ENCODE data around the gene SEMA3G.

SEMA3G gene

GRCh38 chr3:52432225-52432624 is 12.7 kb downstream of the SEMA3G start:
- H3K4me3 ChIP-seq (ENCODE audit: low read length) = no peak overlapping the region
- no peaks in the 10 kb centered on the region for H3K4me1 ChIP-seq (ENCODE audit: control insufficient read depth, low read depth, low read length)
- no peaks in the 10 kb centered on the region for H3K27me3 ChIP-seq (ENCODE audit: control insufficient read depth, insufficient read depth, low read length)
- H3K9me3 ChIP-seq (ENCODE audit: control insufficient read depth, low read depth, low read length) = no peaks in the 10 kb centered on the region
- H3K36me3 ChIP-seq (ENCODE audit: control insufficient read depth, low read depth, low read length) = no peaks in the 10 kb centered on the region
- H3K9ac ChIP-seq (ENCODE audit: low read length) = no peak overlapping the region
- no peak overlapping the region for H3K27ac ChIP-seq (ENCODE audit: low read length)

- no peaks in the 10 kb centered on the region for H3K4me1 ChIP-seq (ENCODE audit: control insufficient read depth, low read depth, low read length)
- H3K27ac ChIP-seq (ENCODE audit: low read length) = no peak overlapping the region
- H3K4me3 ChIP-seq (ENCODE audit: low read length) = no peak overlapping the region
- H3K9ac ChIP-seq (ENCODE audit: low read length) = no peak overlapping the region
- H3K27me3 ChIP-seq (ENCODE audit: control insufficient read depth, insufficient read depth, low read length) = no peaks in the 10 kb centered on the region
- no peaks in the 10 kb centered on the region for H3K9me3 ChIP-seq (ENCODE audit: control insufficient read depth, low read depth, low read length)
- H3K36me3 ChIP-seq (ENCODE audit: control insufficient read depth, low read depth, low read length) = no peaks in the 10 kb centered on the region
These were observed 13.3 kb downstream of the SEMA3G start for GRCh38 chr3:52431459-52432223.

- no peak overlapping the region for H3K27ac ChIP-seq (ENCODE audit: low read length)
- no peaks in the 10 kb centered on the region for H3K9me3 ChIP-seq (ENCODE audit: control insufficient read depth, low read depth, low read length)
- H3K4me3 ChIP-seq (ENCODE audit: low read length) = no peak overlapping the region
- H3K9ac ChIP-seq (ENCODE audit: low read length) = no peak overlapping the region
- H3K36me3 ChIP-seq (ENCODE audit: control insufficient read depth, low read depth, low read length) = no peaks in the 10 kb centered on the region
- H3K4me1 ChIP-seq (ENCODE audit: control insufficient read depth, low read depth, low read length) = no peaks in the 10 kb centered on the region
- no peaks in the 10 kb centered on the region for H3K27me3 ChIP-seq (ENCODE audit: control insufficient read depth, insufficient read depth, low read length)
These were observed 14.5 kb downstream of the SEMA3G start for GRCh38 chr3:52430416-52430810.

GRCh38 chr3:52429779-52430415 is 15.0 kb downstream of the SEMA3G start:
- no peak overlapping the region for H3K4me3 ChIP-seq (ENCODE audit: low read length)
- no peaks in the 10 kb centered on the region for H3K36me3 ChIP-seq (ENCODE audit: control insufficient read depth, low read depth, low read length)
- H3K27me3 ChIP-seq (ENCODE audit: control insufficient read depth, insufficient read depth, low read length) = no peaks in the 10 kb centered on the region

GRCh38 chr3:52429031-52429430 is 15.9 kb downstream of the SEMA3G start:
- H3K9me3 ChIP-seq (ENCODE audit: control insufficient read depth, low read depth, low read length) = no peaks in the 10 kb centered on the region
- H3K36me3 ChIP-seq (ENCODE audit: control insufficient read depth, low read depth, low read length) = no peaks in the 10 kb centered on the region
- H3K4me1 ChIP-seq (ENCODE audit: control insufficient read depth, low read depth, low read length) = no peaks in the 10 kb centered on the region
- H3K27ac ChIP-seq (ENCODE audit: low read length) = no peak overlapping the region
- no peak overlapping the region for H3K9ac ChIP-seq (ENCODE audit: low read length)
- no peaks in the 10 kb centered on the region for H3K27me3 ChIP-seq (ENCODE audit: control insufficient read depth, insufficient read depth, low read length)
- H3K4me3 ChIP-seq (ENCODE audit: low read length) = no peak overlapping the region

More at GRCh38 chr3:52429779-52430415, 15.0 kb downstream of the SEMA3G start:
- H3K4me1 ChIP-seq (ENCODE audit: control insufficient read depth, low read depth, low read length) = no peaks in the 10 kb centered on the region
- H3K9me3 ChIP-seq (ENCODE audit: control insufficient read depth, low read depth, low read length) = no peaks in the 10 kb centered on the region
- no peak overlapping the region for H3K27ac ChIP-seq (ENCODE audit: low read length)
- no peak overlapping the region for H3K9ac ChIP-seq (ENCODE audit: low read length)

- Histone ChIP-seq H3K4me1 (ENCODE audit: control insufficient read depth, low read depth, low read length) (peaks cover under 1% of the 10 kb centered on the region), H3K27ac (ENCODE audit: low read length) (no peak overlapping the region), H3K9ac (ENCODE audit: low read length) (no peak overlapping the region), H3K4me3 (ENCODE audit: low read length) (no peak overlapping the region), H3K9me3 (ENCODE audit: control insufficient read depth, low read depth, low read length) (no peaks in the 10 kb centered on the region), H3K27me3 (ENCODE audit: control insufficient read depth, insufficient read depth, low read length) (no peaks in the 10 kb centered on the region), H3K36me3 (ENCODE audit: control insufficient read depth, low read depth, low read length) (no peaks in the 10 kb centered on the region)
These were observed 16.5 kb downstream of the SEMA3G start for GRCh38 chr3:52428151-52429005.

- Histone ChIP-seq H3K4me1 (ENCODE audit: control insufficient read depth, low read depth, low read length) (peaks cover 3% of the 10 kb centered on the region), H3K9me3 (ENCODE audit: control insufficient read depth, low read depth, low read length) (no peaks in the 10 kb centered on the region), H3K4me3 (ENCODE audit: low read length) (no peak overlapping the region), H3K36me3 (ENCODE audit: control insufficient read depth, low read depth, low read length) (no peaks in the 10 kb centered on the region), H3K27me3 (ENCODE audit: control insufficient read depth, insufficient read depth, low read length) (no peaks in the 10 kb centered on the region), H3K9ac (ENCODE audit: low read length) (no peak overlapping the region), H3K27ac (ENCODE audit: low read length) (no peak overlapping the region)
These were observed 21.7 kb downstream of the SEMA3G start for GRCh38 chr3:52423173-52423572.

- H3K27ac ChIP-seq (ENCODE audit: low read length) = no peak overlapping the region
- H3K9me3 ChIP-seq (ENCODE audit: control insufficient read depth, low read depth, low read length) = no peaks in the 10 kb centered on the region
- no peaks in the 10 kb centered on the region for H3K36me3 ChIP-seq (ENCODE audit: control insufficient read depth, low read depth, low read length)
- H3K4me1 ChIP-seq (ENCODE audit: control insufficient read depth, low read depth, low read length) = peaks cover 3% of the 10 kb centered on the region
- H3K4me3 ChIP-seq (ENCODE audit: low read length) = no peak overlapping the region
- H3K27me3 ChIP-seq (ENCODE audit: control insufficient read depth, insufficient read depth, low read length) = no peaks in the 10 kb centered on the region
- no peak overlapping the region for H3K9ac ChIP-seq (ENCODE audit: low read length)
These were observed 22.2 kb downstream of the SEMA3G start for GRCh38 chr3:52422669-52423068.

- Histone ChIP-seq H3K36me3 (ENCODE audit: control insufficient read depth, low read depth, low read length) (peaks cover 2% of the 10 kb centered on the region), H3K27ac (ENCODE audit: low read length) (no peak overlapping the region), H3K4me3 (ENCODE audit: low read length) (no peak overlapping the region), H3K9ac (ENCODE audit: low read length) (no peak overlapping the region), H3K4me1 (ENCODE audit: control insufficient read depth, low read depth, low read length) (peaks cover 3% of the 10 kb centered on the region), H3K27me3 (ENCODE audit: control insufficient read depth, insufficient read depth, low read length) (no peaks in the 10 kb centered on the region), H3K9me3 (ENCODE audit: control insufficient read depth, low read depth, low read length) (no peaks in the 10 kb centered on the region)
These were observed 24.5 kb downstream of the SEMA3G start for GRCh38 chr3:52420388-52420787.

- H3K4me1 ChIP-seq (ENCODE audit: control insufficient read depth, low read depth, low read length) = peaks cover 10% of the 10 kb centered on the region
- H3K27me3 ChIP-seq (ENCODE audit: control insufficient read depth, insufficient read depth, low read length) = peaks cover 7% of the 10 kb centered on the region
- H3K36me3 ChIP-seq (ENCODE audit: control insufficient read depth, low read depth, low read length) = peaks cover 5% of the 10 kb centered on the region
- H3K9ac ChIP-seq (ENCODE audit: low read length) = no peak overlapping the region
- no peak overlapping the region for H3K4me3 ChIP-seq (ENCODE audit: low read length)
- no peaks in the 10 kb centered on the region for H3K9me3 ChIP-seq (ENCODE audit: control insufficient read depth, low read depth, low read length)
- no peak overlapping the region for H3K27ac ChIP-seq (ENCODE audit: low read length)
These were observed 29.1 kb downstream of the SEMA3G start for GRCh38 chr3:52415800-52416199.

GRCh38 chr3:52408466-52408865 is 36.4 kb downstream of the SEMA3G start:
- Histone ChIP-seq H3K9me3 (ENCODE audit: control insufficient read depth, low read depth, low read length) (no peaks in the 10 kb centered on the region), H3K27me3 (ENCODE audit: control insufficient read depth, insufficient read depth, low read length) (peaks cover 7% of the 10 kb centered on the region), H3K4me3 (ENCODE audit: low read length) (no peak overlapping the region), H3K27ac (ENCODE audit: low read length) (no peak overlapping the region), H3K36me3 (ENCODE audit: control insufficient read depth, low read depth, low read length) (peaks cover 42% of the 10 kb centered on the region), H3K4me1 (ENCODE audit: control insufficient read depth, low read depth, low read length) (peaks cover 10% of the 10 kb centered on the region), H3K9ac (ENCODE audit: low read length) (no peak overlapping the region)

All from iPS-18a (cell line).